Endothelial cell of umbilical vein (primary cell): Measurements from ENCODE around the gene TPRG1L. TPM values are rescaled to one million over a fixed set of nuclear protein-coding genes. Genes with fewer than 3 reads are reported as not detected.

ENCODE experiments used
- BruUV-seq: library from RNA; stranded (reverse); fragments of 400-500 nt; replicated peaks from 2 replicates; lab custom pipeline; 2021; lab: Mats Ljungman, UMichigan
- CTCF ChIA-PET: fragments of 300-600, 350-600 bp; sonication (Branson Sonifier 250); formaldehyde crosslinking; loops from one replicate; lab custom pipeline; 2021; ENCODE audit warnings: antibody characterized with exemption, inconsistent platforms; lab: Charles Lee
- POLR2A ChIA-PET: fragments of 300-600, 350-600 bp; sonication (Branson Sonifier 250); formaldehyde crosslinking; loops from one replicate; lab custom pipeline; 2021; ENCODE audit warnings: antibody characterized with exemption, inconsistent platforms; lab: Charles Lee
- DNase-seq: peaks from one replicate; pipeline ENCODE4 v3.0.0-alpha.2; 2011; ENCODE audit warnings: low read depth, low spot score
- FAIRE-seq: peaks from 2 replicates; lab custom pipeline; 2011; peaks lifted over from hg19 to GRCh38; lab: Jason Lieb, UNC
- H2AFZ ChIP-seq: 2 replicates; pipeline ENCODE4 v1.6.0; 2012; ENCODE audit warnings: low read depth, low read length, control low read depth, inconsistent platforms
- H3K27ac ChIP-seq: 2 replicates; pipeline ENCODE4 v1.5.1; 2011; ENCODE audit warnings: low read depth, mild to moderate bottlenecking, control low read depth, low read length, moderate library complexity; ENCODE audit not compliant: insufficient read depth
- H3K27me3 ChIP-seq, 2 experiments: 2 replicates each; pipeline versions ENCODE4 v1.6.0 to v1.6.1; 2011; ENCODE audit warnings: low read length in 2 of 2, mixed read lengths in 1 of 2; ENCODE audit not compliant: control insufficient read depth in 2 of 2, insufficient read depth in 2 of 2
- H3K36me3 ChIP-seq, 2 experiments: 2 replicates in 1 of 2; 3 replicates in 1 of 2; pipeline ENCODE4 v1.5.1; 2011; ENCODE audit warnings: low read length in 2 of 2, mild to moderate bottlenecking in 1 of 2, moderate library complexity in 1 of 2; ENCODE audit not compliant: control insufficient read depth in 2 of 2, insufficient read depth in 2 of 2; ENCODE audit errors: extremely low read depth in 1 of 2
- H3K4me1 ChIP-seq: 3 replicates; pipeline ENCODE4 v1.5.1; 2011; ENCODE audit warnings: mild to moderate bottlenecking, low read length; ENCODE audit not compliant: control insufficient read depth, insufficient read depth; ENCODE audit errors: extremely low read depth
- H3K4me2 ChIP-seq: 2 replicates; pipeline ENCODE4 v1.6.1; 2011; ENCODE audit warnings: low read length, control low read depth, mixed read lengths; ENCODE audit not compliant: insufficient read depth
- H3K4me3 ChIP-seq, 3 experiments: fragments of 200-600 bp in 1 of 3; sonication (generic), shearing (Covaris generic) in 1 of 3; replicated peaks in 1 of 3; 2 replicates each; pipeline ENCODE4 v1.5.1; 2011 to 2016; ENCODE audit warnings: control low read depth in 3 of 3, low read length in 3 of 3, mild to moderate bottlenecking in 2 of 3, inconsistent platforms in 1 of 3, low read depth in 1 of 3, moderate library complexity in 1 of 3; ENCODE audit not compliant: insufficient read depth in 1 of 3
- H3K79me2 ChIP-seq: 2 replicates; pipeline ENCODE4 v1.6.0; 2012; ENCODE audit warnings: low read length, inconsistent platforms; ENCODE audit not compliant: control insufficient read depth, insufficient read depth
- H3K9ac ChIP-seq: replicated peaks from 2 replicates; pipeline ENCODE3; 2011; ENCODE audit warnings: low read length, control low read depth; ENCODE audit not compliant: insufficient read depth; ENCODE audit errors: extremely low read depth
- H3K9me1 ChIP-seq: replicated peaks from 3 replicates; pipeline ENCODE4 v1.6.0; 2011; ENCODE audit warnings: mild to moderate bottlenecking, low read length; ENCODE audit not compliant: control insufficient read depth, insufficient read depth; ENCODE audit errors: extremely low read depth
- H3K9me3 ChIP-seq: replicated peaks from 2 replicates; pipeline ENCODE4 v1.5.1; 2012; ENCODE audit warnings: low read length, inconsistent platforms; ENCODE audit not compliant: control insufficient read depth, insufficient read depth
- H4K20me1 ChIP-seq: replicated peaks from 2 replicates; pipeline ENCODE3; 2011; ENCODE audit warnings: mild to moderate bottlenecking, low read length; ENCODE audit not compliant: control insufficient read depth, insufficient read depth; ENCODE audit errors: extremely low read depth
- CTCF ChIP-seq, 2 donors: IDR thresholded peaks; 1 replicate in 1 of 2; 2 replicates in 1 of 2; pipeline ENCODE4 v1.5.1; 2011; ENCODE audit warnings: low read length in 2 of 2, mild to moderate bottlenecking in 2 of 2, moderate library complexity in 2 of 2, control low read depth in 1 of 2, inconsistent platforms in 1 of 2, low read depth in 1 of 2; ENCODE audit not compliant: insufficient read depth in 1 of 2; ENCODE audit errors: extremely low read depth in 1 of 2
- EZH2 ChIP-seq: IDR thresholded peaks from 2 replicates; pipeline ENCODE4 v1.6.1; 2012; ENCODE audit warnings: borderline replicate concordance, low read depth, mild to moderate bottlenecking, moderate library complexity, low read length, inconsistent platforms; ENCODE audit not compliant: severe bottlenecking
- MAX ChIP-seq: IDR thresholded peaks from 2 replicates; pipeline ENCODE4 v1.6.1; 2011; ENCODE audit not compliant: insufficient read depth, insufficient read length
- POLR2A ChIP-seq: IDR thresholded peaks from 2 replicates; pipeline ENCODE4 v1.6.1; 2012; ENCODE audit warnings: low read depth, mild to moderate bottlenecking, control low read depth, low read length
- dilution Hi-C: fragments of 300-500 bp; cut with MboI; formaldehyde crosslinking; loops from one replicate; pipeline ENCODE4 v1.15.0; 2019; ENCODE audit warnings: low sequenced_read_pairs; ENCODE audit not compliant: extremely low pct_ligation_motif_present
- intact Hi-C: fragments of 100-400 bp; cut with micrococcal nuclease; formaldehyde crosslinking; loops from one replicate; pipeline ENCODE4 v1.10.0; 2022
- polyA plus RNA-seq, 4 experiments: library from polyadenylated mRNA; depleted of rRNA in 3 of 4; stranded (reverse) in 3 of 4; unstranded in 1 of 4; fragments of >200 nt; gene quantifications; 2 replicates each; pipeline versions ENCODE4 v1.2.1 to v1.2.3, GENCODE V29; 2011 to 2012; ENCODE audit warnings: missing spikeins in 1 of 4
- total RNA-seq: library from RNA; stranded (reverse); gene quantifications from 2 replicates; pipeline ENCODE4 v1.2.3, GENCODE V29; 2021

TPRG1L gene
- total and polyA plus RNA-seq, 2 donors (not counting 3 experiments of a cell fraction or from before 2014, with no cell fraction given) = 52.3 to 53.8 TPM

GRCh38 chr1:3631320-3632260 is 6.8 kb downstream of the TPRG1L start:
- FAIRE-seq = no peak
- POLR2A ChIA-PET = no interaction called here
- BruUV-seq = no TSS peak

More at GRCh38 chr1:3631320-3632260, 6.8 kb downstream of the TPRG1L start:
- H3K36me3 ChIP-seq = peaks cover 0 to 50% of the 10 kb centered on the region in 2 experiments
- no peaks in the 10 kb centered on the region for H3K9me1 ChIP-seq
- no peaks in the 10 kb centered on the region for H4K20me1 ChIP-seq
- no peak overlapping the region for H2AFZ ChIP-seq
- no peak overlapping the region for H3K4me3 ChIP-seq
- no peaks in the 10 kb centered on the region for H3K4me1 ChIP-seq
- TF ChIP-seq POLR2A (no peak), CTCF (IDR thresholded peaks at IDR 0.05; ENCODE audit: extremely low read depth in 1 of 2, insufficient read depth in 1 of 2, low read depth in 1 of 2, low read length in 2 of 2) (no peak), MAX (no peak), EZH2 (no peak)
- no peaks in the 10 kb centered on the region for H3K9me3 ChIP-seq
- DNase-seq = no peak
- dilution Hi-C loops = no loop called here
- CTCF ChIA-PET = interaction anchor here (1.2 kb wide), 1 partner anchor 13 kb away, joined by 4 read pairs; no protein-coding TSS in a partner anchor
- no peak overlapping the region for H3K9ac ChIP-seq
- no peaks in the 10 kb centered on the region for H3K79me2 ChIP-seq
- no peaks in the 10 kb centered on the region for H3K27me3 ChIP-seq
- intact Hi-C loops = no loop called here
- no peak overlapping the region for H3K27ac ChIP-seq
- no peak overlapping the region for H3K4me2 ChIP-seq
